ENCODE results near the gene AUTS2. TPM values are rescaled to one million over a fixed set of nuclear protein-coding genes. Genes with fewer than 3 reads are reported as not detected.

AUTS2 gene
- total and polyA plus RNA-seq, 9 of the 15 experiments (the other 6 are each of a cell fraction or from before 2014, with no cell fraction given), result 0.58 TPM; not detected in 8

- H3K79me2 ChIP-seq (ENCODE audit: control insufficient read depth, insufficient read depth, low read length), result no peaks in the 10 kb centered on the region
- FAIRE-seq (no peak), ATAC-seq (no peak), DNase-seq (ENCODE audit: extremely low read depth in 1 of 4, low spot score in 3 of 4) (no peak)
- TF ChIP-seq DPF2 (IDR thresholded peaks at IDR 0.05) (no peak), ZNF511 (CRISPR knock-in tag; IDR thresholded peaks at IDR 0.05) (no peak), THRB (CRISPR knock-in tag; conservative IDR thresholded peaks at IDR 0.05) (no peak), ZKSCAN3 (CRISPR knock-in tag; IDR thresholded peaks at IDR 0.05) (no peak), TCF7L2 (IDR thresholded peaks at IDR 0.05; ENCODE audit: low read depth, low read length) (no peak), ARID3A (IDR thresholded peaks at IDR 0.05; ENCODE audit: borderline replicate concordance, low read depth, low read length) (no peak), HNRNPK (IDR thresholded peaks at IDR 0.05; ENCODE audit: low read depth, low read length, poor library complexity, severe bottlenecking) (no peak), ZNF583 (CRISPR knock-in tag; IDR thresholded peaks at IDR 0.05) (no peak), ZNF655 (CRISPR knock-in tag; IDR thresholded peaks at IDR 0.05) (no peak), ZBTB12 (CRISPR knock-in tag; IDR thresholded peaks at IDR 0.05) (no peak), KAT2B (IDR thresholded peaks at IDR 0.05; ENCODE audit: low read depth, low read length) (no peak), NR2C2 (CRISPR knock-in tag; IDR thresholded peaks at IDR 0.05) (no peak), NR2C2 (tag; IDR thresholded peaks at IDR 0.05) (no peak), RBM17 (IDR thresholded peaks at IDR 0.05; ENCODE audit: borderline replicate concordance, low read depth, low read length) (no peak), ZFPM2 (CRISPR knock-in tag; IDR thresholded peaks at IDR 0.05) (no peak), PHF21A (IDR thresholded peaks at IDR 0.05; ENCODE audit: borderline replicate concordance, low read depth) (no peak), NUFIP1 (IDR thresholded peaks at IDR 0.05; ENCODE audit: partially characterized antibody) (no peak)
- no TSS peak for BruUV-seq (replicated peaks)
- H3K27me3 ChIP-seq (ENCODE audit: control insufficient read depth in 2 of 2, insufficient read depth in 2 of 2, low read length in 2 of 2), result peaks cover under 1 to 2% of the 10 kb centered on the region in 2 experiments; a peak in 3 of 5 replicates
- no peak overlapping the region for H3K27ac ChIP-seq (ENCODE audit: extremely low read depth, low read depth, low read length)
- in situ Hi-C loops (cut with MboI) (no loop called here), intact Hi-C loops (cut with micrococcal nuclease) (no loop called here)
- no peaks in the 10 kb centered on the region for H4K20me1 ChIP-seq (replicated peaks; ENCODE audit: control insufficient read depth, insufficient read depth, low read length)
- H2AFZ ChIP-seq (ENCODE audit: low read depth, low read length), result no peak overlapping the region
- no peak overlapping the region for H3K9ac ChIP-seq (ENCODE audit: insufficient read depth in 1 of 2, low read depth in 2 of 2, low read length in 2 of 2)
- 0% methylated on average over 3 of the region's 3 CpGs for WGBS (ENCODE audit: insufficient coverage, low coverage, missing lambda C conversion rate)
- no peaks in the 10 kb centered on the region for H3K9me3 ChIP-seq (replicated peaks; ENCODE audit: control insufficient read depth, insufficient read depth, low read depth, low read length)
- H3K4me1 ChIP-seq (replicated peaks in 1 of 2; ENCODE audit: control insufficient read depth in 2 of 2, insufficient read depth in 2 of 2, low read length in 2 of 2), result peaks cover 0 to under 1% of the 10 kb centered on the region in 2 experiments; a peak in 1 of 5 replicates
- no peak overlapping the region for H3K4me2 ChIP-seq (ENCODE audit: insufficient read depth, low read length)
- ChIA-PET POLR2A (no interaction called here), CTCF (ENCODE audit: low intra/inter-chr PET ratio) (no interaction called here)
- no peak overlapping the region for H3K4me3 ChIP-seq
- no peaks in the 10 kb centered on the region for H3K9me1 ChIP-seq (ENCODE audit: control insufficient read depth, insufficient read depth, low read length)
- no peaks in the 10 kb centered on the region for H3K36me3 ChIP-seq (ENCODE audit: control insufficient read depth, insufficient read depth, low read length)
Observed at GRCh38 chr7:69605070-69605469, 6.8 kb downstream of the AUTS2 start.
